GM19463 (cell line): ENCODE data around the gene ZFP92.
"Not testable (repeated sequence)": the region's sequence is repeated elsewhere in the genome, so short reads cannot be mapped to it uniquely, and the experiment has no call there.

Experiments
- ATAC-seq: cut with Tn5 transposase; IDR thresholded peaks from one replicate; pipeline ENCODE4 v1.9.1; 2021; ENCODE audit warnings: mild to moderate bottlenecking, moderate library complexity; ENCODE audit not compliant: unreplicated experiment

ZFP92 gene

GRCh38 chrX:153411255-153411987, at the start of gene ZFP92:
Gene ZFP92 (plus strand): TSS chrX:153411472. CDS start chrX:153418323, 6,851 bp downstream.
- ATAC-seq = peak; percentile 59

- no peak for ATAC-seq
These were observed 49.4 kb upstream of the ZFP92 start for GRCh38 chrX:153361781-153362397.

- ATAC-seq = no peak
These were observed 45.6 kb upstream of the ZFP92 start for GRCh38 chrX:153365670-153366069.

GRCh38 chrX:153366119-153366518, 45.2 kb upstream of the ZFP92 start:
- ATAC-seq = no peak

- ATAC-seq = no peak
These were observed 44.3 kb upstream of the ZFP92 start for GRCh38 chrX:153366878-153367538.

- no peak for ATAC-seq
These were observed 40.8 kb upstream of the ZFP92 start for GRCh38 chrX:153370293-153371055.

- no peak for ATAC-seq
These were observed 40.0 kb upstream of the ZFP92 start for GRCh38 chrX:153371256-153371655.

- ATAC-seq = no peak
These were observed 38.3 kb upstream of the ZFP92 start for GRCh38 chrX:153372949-153373348.

GRCh38 chrX:153374426-153374825, 36.8 kb upstream of the ZFP92 start:
- no peak for ATAC-seq

- no peak for ATAC-seq
These were observed 35.7 kb upstream of the ZFP92 start for GRCh38 chrX:153375571-153375970.

GRCh38 chrX:153377727-153378126, 33.5 kb upstream of the ZFP92 start:
- ATAC-seq = no peak

GRCh38 chrX:153378607-153379006, 32.7 kb upstream of the ZFP92 start:
- no peak for ATAC-seq

- no peak for ATAC-seq
These were observed 31.8 kb upstream of the ZFP92 start for GRCh38 chrX:153379508-153379907.

GRCh38 chrX:153379971-153380581, 31.2 kb upstream of the ZFP92 start:
- no peak for ATAC-seq

GRCh38 chrX:153380691-153381090, 30.6 kb upstream of the ZFP92 start:
- ATAC-seq = no peak

GRCh38 chrX:153381684-153382532, 29.4 kb upstream of the ZFP92 start:
- no peak for ATAC-seq

GRCh38 chrX:153382563-153383482, 28.4 kb upstream of the ZFP92 start:
- no peak for ATAC-seq

- ATAC-seq = no peak
These were observed 26.9 kb upstream of the ZFP92 start for GRCh38 chrX:153384390-153384789.

- not testable (repeated sequence) for ATAC-seq
These were observed 26.3 kb upstream of the ZFP92 start for GRCh38 chrX:153384973-153385372.
